Smooth muscle cell (in vitro differentiated cells): ENCODE measurements around the gene VILL. TPM values are rescaled to one million over a fixed set of nuclear protein-coding genes. Genes with fewer than 3 reads are reported as not detected.

Experiments
- DNase-seq: peaks from one replicate; lab custom pipeline; 2025; ENCODE audit not compliant: unreplicated experiment; lab: John Stamatoyannopoulos, UW
- H2AFZ ChIP-seq: fragments of 200-600 bp; sonication (generic); 2 replicates; pipeline ENCODE4 v1.6.0; 2016; ENCODE audit warnings: antibody characterized with exemption, low read depth, mild to moderate bottlenecking
- H3F3A ChIP-seq: fragments of 200-600 bp; sonication (generic); 2 replicates; pipeline ENCODE4 v1.6.0; 2017; ENCODE audit warnings: antibody characterized with exemption, low read depth
- H3K27ac ChIP-seq: fragments of 200-600 bp; sonication (generic); 2 replicates; pipeline ENCODE4 v1.5.1; 2016; ENCODE audit warnings: low read depth, mild to moderate bottlenecking
- H3K27me3 ChIP-seq: fragments of 200-600 bp; sonication (generic); 2 replicates; pipeline ENCODE4 v1.6.1; 2016; ENCODE audit warnings: low read depth, mild to moderate bottlenecking
- H3K36me3 ChIP-seq: fragments of 200-600 bp; sonication (generic); 2 replicates; pipeline ENCODE4 v1.5.1; 2016; ENCODE audit warnings: low read depth
- H3K4me1 ChIP-seq: fragments of 200-600 bp; sonication (generic); 2 replicates; pipeline ENCODE4 v1.5.1; 2016; ENCODE audit warnings: low read depth
- H3K4me2 ChIP-seq: fragments of 200-600 bp; sonication (generic); 2 replicates; pipeline ENCODE4 v1.6.0; 2016; ENCODE audit warnings: mild to moderate bottlenecking
- H3K4me3 ChIP-seq: fragments of 200-600 bp; sonication (generic); 2 replicates; pipeline ENCODE4 v1.5.1; 2016; ENCODE audit warnings: mild to moderate bottlenecking
- H3K79me2 ChIP-seq: fragments of 200-600 bp; sonication (generic); 2 replicates; pipeline ENCODE4 v1.6.0; 2016; ENCODE audit warnings: low read depth, mild to moderate bottlenecking
- H3K9ac ChIP-seq: fragments of 200-600 bp; sonication (generic); 2 replicates; pipeline ENCODE4 v1.6.0; 2016; ENCODE audit warnings: low read depth
- H3K9me3 ChIP-seq: fragments of 200-600 bp; sonication (generic); replicated peaks from 2 replicates; pipeline ENCODE4 v1.5.1; 2016; ENCODE audit warnings: low read depth
- H4K20me1 ChIP-seq: fragments of 200-600 bp; sonication (generic); 2 replicates; pipeline ENCODE4 v1.6.0; 2016; ENCODE audit warnings: low read depth
- CTCF ChIP-seq: fragments of 200-600 bp; sonication (generic); IDR thresholded peaks from 2 replicates; pipeline ENCODE4 v1.5.1; 2017; ENCODE audit warnings: borderline replicate concordance, mild to moderate bottlenecking, antibody characterized with exemption; ENCODE audit not compliant: insufficient read depth, poor library complexity, severe bottlenecking
- WGBS: methylation state at CpG from one replicate; pipeline ENCODE4 v1.1.7; 2016; ENCODE audit warnings: low lambda C conversion rate; 5-methylcytosine and 5-hydroxymethylcytosine counted together
- polyA plus RNA-seq: library from polyadenylated mRNA; unstranded; fragments of >200 nt; fragmentation: Nextera tagmentation; extraction: Ambion mirVana; gene quantifications from 2 replicates; pipeline ENCODE4 v1.2.1, GENCODE V29; 2016
- total RNA-seq: library from RNA; depleted of rRNA; stranded (reverse); fragments of >200 nt; gene quantifications from 2 replicates; pipeline ENCODE4 v1.2.3, GENCODE V29; 2014

Gene VILL
- total and polyA plus RNA-seq, 2 experiments from 2014 or later, result 2.3 to 3.4 TPM

GRCh38 chr3:38018296-38019266, 28.0 kb downstream of the VILL start:
- WGBS, result 84% methylated on average over 13 of the region's 13 CpGs
- no peak for DNase-seq
- no peak for TF ChIP-seq CTCF
- H4K20me1 ChIP-seq, result peaks cover 32% of the 10 kb centered on the region
- H2AFZ ChIP-seq, result no peak overlapping the region
- no peaks in the 10 kb centered on the region for H3K79me2 ChIP-seq
- H3F3A ChIP-seq, result no peaks in the 10 kb centered on the region
- no peak overlapping the region for H3K4me2 ChIP-seq
- H3K9me3 ChIP-seq, result no peaks in the 10 kb centered on the region
- H3K27me3 ChIP-seq, result no peaks in the 10 kb centered on the region
- no peak overlapping the region for H3K9ac ChIP-seq
- no peak overlapping the region for H3K4me3 ChIP-seq
- no peak overlapping the region for H3K27ac ChIP-seq
- H3K4me1 ChIP-seq, result no peaks in the 10 kb centered on the region
- peaks cover 8% of the 10 kb centered on the region for H3K36me3 ChIP-seq

- TF ChIP-seq CTCF, result no peak
- H3K4me2 ChIP-seq, result no peak overlapping the region
- H3K4me3 ChIP-seq, result no peak overlapping the region
- no peaks in the 10 kb centered on the region for H3F3A ChIP-seq
- H3K9me3 ChIP-seq, result no peaks in the 10 kb centered on the region
- peaks cover 3% of the 10 kb centered on the region for H3K36me3 ChIP-seq
- no peak for DNase-seq
- peaks cover 39% of the 10 kb centered on the region for H4K20me1 ChIP-seq
- H3K4me1 ChIP-seq, result no peaks in the 10 kb centered on the region
- WGBS, result 95% methylated on average over 10 of the region's 10 CpGs
- H3K27ac ChIP-seq, result no peak overlapping the region
- H2AFZ ChIP-seq, result no peak overlapping the region
- H3K27me3 ChIP-seq, result no peaks in the 10 kb centered on the region
- no peak overlapping the region for H3K9ac ChIP-seq
- H3K79me2 ChIP-seq, result no peaks in the 10 kb centered on the region
Observed at GRCh38 chr3:38019658-38020341, 29.2 kb downstream of the VILL start.

GRCh38 chr3:38020342-38020726, 29.7 kb downstream of the VILL start:
- Histone ChIP-seq H3F3A (no peaks in the 10 kb centered on the region), H4K20me1 (peaks cover 39% of the 10 kb centered on the region), H2AFZ (no peak overlapping the region), H3K4me1 (peaks cover under 1% of the 10 kb centered on the region), H3K36me3 (no peaks in the 10 kb centered on the region), H3K27ac (no peak overlapping the region), H3K4me2 (no peak overlapping the region), H3K79me2 (no peaks in the 10 kb centered on the region), H3K9me3 (no peaks in the 10 kb centered on the region), H3K27me3 (no peaks in the 10 kb centered on the region), H3K9ac (no peak overlapping the region), H3K4me3 (no peak overlapping the region)
- no peak for DNase-seq
- TF ChIP-seq CTCF, result no peak
- 95% methylated on average over 3 of the region's 3 CpGs for WGBS
